SW480 (cell line): ENCODE results near the gene ANAPC2.
"Not testable (repeated sequence)": the region's sequence is repeated elsewhere in the genome, so short reads cannot be mapped to it uniquely, and the experiment has no call there.

ENCODE experiments used
- DNase-seq: peaks from one replicate; pipeline ENCODE4 v3.0.0-alpha.2; 2016; ENCODE audit warnings: low spot score

Gene ANAPC2

GRCh38 chr9:137145731-137146526 is 42.4 kb downstream of the ANAPC2 start:
- no peak for DNase-seq

GRCh38 chr9:137143459-137143858 is 44.9 kb downstream of the ANAPC2 start:
- no peak for DNase-seq

- no peak for DNase-seq
These were observed 46.1 kb downstream of the ANAPC2 start for GRCh38 chr9:137141976-137142936.

GRCh38 chr9:137141050-137141810 is 47.1 kb downstream of the ANAPC2 start:
- DNase-seq: no peak

- no peak for DNase-seq
These were observed 48.0 kb downstream of the ANAPC2 start for GRCh38 chr9:137140151-137141012.

GRCh38 chr9:137139468-137140150 is 48.8 kb downstream of the ANAPC2 start:
- DNase-seq: no peak

GRCh38 chr9:137138722-137139467 is 49.5 kb downstream of the ANAPC2 start, which contains the start of gene GRIN1:
GRIN1 (plus strand) TSS chr9:137139154; CDS start chr9:137139487, 333 bp downstream.
- no peak for DNase-seq

GRCh38 chr9:137138058-137138721 is 50.2 kb downstream of the ANAPC2 start:
- DNase-seq: no peak

GRCh38 chr9:137136881-137137607 is 51.3 kb downstream of the ANAPC2 start:
- no peak for DNase-seq

- DNase-seq: no peak
These were observed 52.0 kb downstream of the ANAPC2 start for GRCh38 chr9:137136261-137136880.

GRCh38 chr9:137135154-137135553 is 53.2 kb downstream of the ANAPC2 start:
- not testable (repeated sequence) for DNase-seq

GRCh38 chr9:137134191-137134590 is 54.2 kb downstream of the ANAPC2 start:
- DNase-seq: no peak

GRCh38 chr9:137130176-137130755 is 58.1 kb downstream of the ANAPC2 start:
- no peak for DNase-seq

GRCh38 chr9:137129456-137130175 is 58.7 kb downstream of the ANAPC2 start:
- peak; percentile 87 for DNase-seq

GRCh38 chr9:137128862-137129455 is 59.4 kb downstream of the ANAPC2 start:
- DNase-seq: no peak

- no peak for DNase-seq
These were observed 60.0 kb downstream of the ANAPC2 start for GRCh38 chr9:137128158-137128861.
